SK-N-SH (cell line): ENCODE data around the gene ZNF580. TPM values are rescaled to one million over a fixed set of nuclear protein-coding genes. Genes with fewer than 3 reads are reported as not detected.

Experiments
- CTCF ChIA-PET: fragments of 300-600, 350-600 bp; formaldehyde crosslinking; extraction: SDS; loops from one replicate; lab custom pipeline; 2021; lab: Yijun Ruan, JAX
- POLR2A ChIA-PET: fragments of 350-600 bp; sonication (Branson Sonifier 250); formaldehyde crosslinking; extraction: SDS; loops from one replicate; lab custom pipeline; 2020; ENCODE audit warnings: antibody characterized with exemption, inconsistent platforms; lab: Yijun Ruan, JAX
- DNase-seq: peaks from one replicate; pipeline ENCODE4 v3.0.0; 2012
- H2AFZ ChIP-seq: fragments of 200-600 bp; sonication (generic); 2 replicates; pipeline ENCODE4 v1.8.1; 2016; ENCODE audit warnings: antibody characterized with exemption, mild to moderate bottlenecking, low read depth
- H3F3A ChIP-seq: fragments of 200-600 bp; sonication (generic); replicated peaks from 2 replicates; pipeline ENCODE3; 2016; ENCODE audit warnings: antibody characterized with exemption, mild to moderate bottlenecking; ENCODE audit not compliant: insufficient read depth
- H3K27ac ChIP-seq, 2 experiments: fragments of 200-500 bp in 1 of 2; fragments of 200-600 bp in 1 of 2; sonication (Bioruptor generic) in 1 of 2; sonication (generic), shearing (Covaris generic) in 1 of 2; 2 replicates each; pipeline versions ENCODE4 v1.5.1 to v1.6.1; 2014 to 2016; ENCODE audit warnings: low read depth in 2 of 2, inconsistent platforms in 1 of 2, low read length in 1 of 2, mild to moderate bottlenecking in 1 of 2, mixed read lengths in 1 of 2
- H3K27me3 ChIP-seq: fragments of 200-600 bp; sonication (generic), shearing (Covaris generic); 2 replicates; pipeline ENCODE4 v1.6.1; 2016; ENCODE audit warnings: mixed run types; ENCODE audit not compliant: insufficient read depth
- H3K36me3 ChIP-seq, 2 experiments: fragments of 200-500 bp in 1 of 2; fragments of 200-600 bp in 1 of 2; sonication (Bioruptor generic) in 1 of 2; sonication (generic) in 1 of 2; replicated peaks in 1 of 2; 2 replicates each; pipeline versions ENCODE3 to v1.5.1; 2014 to 2016; ENCODE audit warnings: low read length in 1 of 2, mild to moderate bottlenecking in 1 of 2; ENCODE audit not compliant: insufficient read depth in 2 of 2, control insufficient read depth in 1 of 2
- H3K4me1 ChIP-seq, 2 experiments: fragments of 200-500 bp in 1 of 2; fragments of 200-600 bp in 1 of 2; sonication (Bioruptor generic) in 1 of 2; sonication (generic), shearing (Covaris generic) in 1 of 2; 2 replicates each; pipeline versions ENCODE4 v1.5.1 to v1.6.1; 2014 to 2016; ENCODE audit warnings: low read depth in 1 of 2, low read length in 1 of 2, mixed run types in 1 of 2; ENCODE audit not compliant: insufficient read depth in 2 of 2, control insufficient read depth in 1 of 2
- H3K4me2 ChIP-seq: fragments of 200-600 bp; sonication (generic), shearing (Covaris generic); 2 replicates; pipeline ENCODE4 v1.6.1; 2017; ENCODE audit warnings: mixed run types
- H3K4me3 ChIP-seq, 2 experiments: fragments of 200-500 bp in 1 of 2; fragments of 200-600 bp in 1 of 2; sonication (Bioruptor generic) in 1 of 2; sonication (generic), shearing (Covaris generic) in 1 of 2; 2 replicates each; pipeline versions ENCODE4 v1.5.1 to v1.8.1; 2014 to 2016; ENCODE audit warnings: low read depth in 2 of 2, inconsistent platforms in 1 of 2, low read length in 1 of 2, mild to moderate bottlenecking in 1 of 2, mixed read lengths in 1 of 2, moderate library complexity in 1 of 2
- H3K79me2 ChIP-seq: fragments of 200-600 bp; sonication (generic); 2 replicates; pipeline ENCODE4 v1.8.1; 2017; ENCODE audit warnings: mild to moderate bottlenecking; ENCODE audit not compliant: insufficient read depth
- H3K9ac ChIP-seq: fragments of 200-600 bp; sonication (generic); 2 replicates; pipeline ENCODE4 v1.6.1; 2017; ENCODE audit warnings: mixed run types
- H3K9me2 ChIP-seq: fragments of 200-600 bp; sonication (generic); 2 replicates; pipeline ENCODE4 v1.6.1; 2017; ENCODE audit warnings: mixed run types
- H3K9me3 ChIP-seq: fragments of 200-600 bp; sonication (generic); 2 replicates; pipeline ENCODE4 v1.6.1; 2017; ENCODE audit warnings: mixed run types, mild to moderate bottlenecking, moderate library complexity
- H4K20me1 ChIP-seq: fragments of 200-600 bp; sonication (generic); 2 replicates; pipeline ENCODE4 v1.6.1; 2017; ENCODE audit warnings: mild to moderate bottlenecking, mixed run types; ENCODE audit not compliant: insufficient read depth
- CHD2 ChIP-seq: fragments of 150-350 bp; IDR thresholded peaks from 2 replicates; pipeline ENCODE4 v1.6.1; 2018; ENCODE audit warnings: low read length; ENCODE audit not compliant: partially characterized antibody
- CTCF ChIP-seq: fragments of 200-600 bp; sonication (generic); IDR thresholded peaks from 2 replicates; pipeline ENCODE4 v1.6.1; 2017; ENCODE audit warnings: antibody characterized with exemption, mild to moderate bottlenecking, moderate library complexity
- EZH2phosphoT487 ChIP-seq: fragments of 200-600 bp; sonication (generic); IDR thresholded peaks from 2 replicates; pipeline ENCODE4 v1.6.1; 2017; ENCODE audit warnings: low read depth, mixed run types, mild to moderate bottlenecking, antibody characterized with exemption, moderate library complexity, borderline replicate concordance
- IRF3 ChIP-seq: fragments of 150-350 bp; IDR thresholded peaks from 2 replicates; pipeline ENCODE4 v1.6.1; 2016; ENCODE audit warnings: mild to moderate bottlenecking, low read depth, low read length
- JUND ChIP-seq: IDR thresholded peaks from 2 replicates; pipeline ENCODE4 v1.4.0; 2012
- RAD21 ChIP-seq: IDR thresholded peaks from 2 replicates; pipeline ENCODE4 v1.6.1; 2012; ENCODE audit warnings: mild to moderate bottlenecking, low read length
- RCOR1 ChIP-seq: fragments of 150-350 bp; IDR thresholded peaks from 2 replicates; pipeline ENCODE4 v1.6.1; 2017; ENCODE audit warnings: antibody characterized with exemption, low read length
- RFX5 ChIP-seq: IDR thresholded peaks from 2 replicates; pipeline ENCODE4 v1.6.1; 2012; ENCODE audit warnings: mild to moderate bottlenecking, improper control_type of control experiment, low read length
- RXRA ChIP-seq: IDR thresholded peaks from 2 replicates; pipeline ENCODE4 v1.4.0; 2012; ENCODE audit warnings: low read depth, mild to moderate bottlenecking, borderline replicate concordance
- WGBS: methylation state at CpG from one replicate; pipeline ENCODE4 v1.1.6; 2017; ENCODE audit warnings: low lambda C conversion rate; 5-methylcytosine and 5-hydroxymethylcytosine counted together
- polyA plus RNA-seq, 3 experiments: library from polyadenylated mRNA; depleted of rRNA; stranded (reverse); fragments of >200 nt; gene quantifications; 2 replicates each; pipeline ENCODE4 v1.2.3, GENCODE V29; 2012
- TF ChIP-seq, protein P1 (sequence below): IDR thresholded peaks from 2 replicates; pipeline ENCODE4 v1.6.1; 2012; ENCODE audit warnings: mild to moderate bottlenecking, low read depth, low read length, moderate library complexity
- TF ChIP-seq, protein P2 (sequence below): IDR thresholded peaks from 2 replicates; pipeline ENCODE4; 2012

The ZNF580 gene
- polyA plus RNA-seq, 1 of the 3 experiments (the other 2 are of a cell fraction): 21.9 TPM

GRCh38 chr19:55685776-55686175, 45.0 kb downstream of the ZNF580 start:
- CTCF ChIA-PET: no interaction called here
- Histone ChIP-seq H3F3A (no peaks in the 10 kb centered on the region), H3K27me3 (no peaks in the 10 kb centered on the region), H3K79me2 (peaks cover 56% of the 10 kb centered on the region), H3K4me1 (no peaks in the 10 kb centered on the region), H3K4me2 (no peak overlapping the region), H3K9me3 (no peaks in the 10 kb centered on the region), H2AFZ (no peak overlapping the region), H3K27ac (no peak overlapping the region), H3K4me3 (no peak overlapping the region), H4K20me1 (peaks cover 69% of the 10 kb centered on the region), H3K36me3 (peaks cover 16 to 57% of the 10 kb centered on the region in 2 experiments)
- 96% methylated on average over 6 of the region's 6 CpGs for WGBS
- DNase-seq: no peak
- TF ChIP-seq RFX5 (no peak), CHD2 (no peak), EZH2phosphoT487 (no peak), IRF3 (no peak), RAD21 (no peak), JUND (no peak), CTCF (no peak), RXRA (no peak)
- TF ChIP-seq, protein P1, sequence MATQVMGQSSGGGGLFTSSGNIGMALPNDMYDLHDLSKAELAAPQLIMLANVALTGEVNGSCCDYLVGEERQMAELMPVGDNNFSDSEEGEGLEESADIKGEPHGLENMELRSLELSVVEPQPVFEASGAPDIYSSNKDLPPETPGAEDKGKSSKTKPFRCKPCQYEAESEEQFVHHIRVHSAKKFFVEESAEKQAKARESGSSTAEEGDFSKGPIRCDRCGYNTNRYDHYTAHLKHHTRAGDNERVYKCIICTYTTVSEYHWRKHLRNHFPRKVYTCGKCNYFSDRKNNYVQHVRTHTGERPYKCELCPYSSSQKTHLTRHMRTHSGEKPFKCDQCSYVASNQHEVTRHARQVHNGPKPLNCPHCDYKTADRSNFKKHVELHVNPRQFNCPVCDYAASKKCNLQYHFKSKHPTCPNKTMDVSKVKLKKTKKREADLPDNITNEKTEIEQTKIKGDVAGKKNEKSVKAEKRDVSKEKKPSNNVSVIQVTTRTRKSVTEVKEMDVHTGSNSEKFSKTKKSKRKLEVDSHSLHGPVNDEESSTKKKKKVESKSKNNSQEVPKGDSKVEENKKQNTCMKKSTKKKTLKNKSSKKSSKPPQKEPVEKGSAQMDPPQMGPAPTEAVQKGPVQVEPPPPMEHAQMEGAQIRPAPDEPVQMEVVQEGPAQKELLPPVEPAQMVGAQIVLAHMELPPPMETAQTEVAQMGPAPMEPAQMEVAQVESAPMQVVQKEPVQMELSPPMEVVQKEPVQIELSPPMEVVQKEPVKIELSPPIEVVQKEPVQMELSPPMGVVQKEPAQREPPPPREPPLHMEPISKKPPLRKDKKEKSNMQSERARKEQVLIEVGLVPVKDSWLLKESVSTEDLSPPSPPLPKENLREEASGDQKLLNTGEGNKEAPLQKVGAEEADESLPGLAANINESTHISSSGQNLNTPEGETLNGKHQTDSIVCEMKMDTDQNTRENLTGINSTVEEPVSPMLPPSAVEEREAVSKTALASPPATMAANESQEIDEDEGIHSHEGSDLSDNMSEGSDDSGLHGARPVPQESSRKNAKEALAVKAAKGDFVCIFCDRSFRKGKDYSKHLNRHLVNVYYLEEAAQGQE: no peak
- TF ChIP-seq, all 33 proteins: peak for 0
- Histone ChIP-seq H3K9me2 (no peaks in the 10 kb centered on the region), H3K9ac (no peak overlapping the region)
- POLR2A ChIA-PET: no interaction called here

DNA sequence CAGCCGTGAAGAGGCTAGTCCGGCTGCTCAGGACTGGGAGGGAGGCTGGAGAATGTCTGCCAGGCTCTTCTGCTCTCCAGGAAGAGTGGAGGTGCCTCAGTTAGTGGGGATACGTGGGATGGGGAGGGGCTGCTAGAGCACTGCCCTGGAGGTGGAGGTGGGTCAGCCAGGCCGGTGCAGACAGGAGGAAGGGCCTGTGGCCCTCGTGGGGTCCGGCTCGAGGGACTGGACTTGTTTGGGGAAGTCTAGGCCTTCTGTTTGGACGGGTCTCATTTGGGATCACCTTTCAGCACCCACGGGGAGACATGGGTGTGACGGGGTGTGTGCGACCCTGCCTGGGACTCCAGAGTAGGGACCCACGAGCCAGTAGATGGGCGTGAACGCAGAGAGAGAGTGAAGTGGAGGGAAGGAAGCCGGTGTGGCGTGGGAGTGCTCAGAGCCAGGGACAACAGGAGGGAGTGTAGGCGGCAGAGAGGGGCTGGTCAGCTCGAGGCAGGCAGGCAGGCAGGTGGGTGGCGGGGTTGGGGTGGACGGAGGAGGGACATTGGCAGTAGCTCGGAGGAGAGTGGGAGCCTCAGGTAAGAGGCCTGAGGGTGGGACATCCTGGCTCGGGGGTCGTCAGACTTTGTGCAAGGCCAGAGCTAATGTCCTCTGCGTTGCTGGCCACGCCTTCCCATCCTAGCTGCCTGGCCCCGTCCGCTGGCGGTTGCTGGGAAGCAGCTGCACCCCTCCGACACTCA, 45.7 kb downstream of the ZNF580 start:
- H3K4me2 ChIP-seq: no peak overlapping the region
- no peaks in the 10 kb centered on the region for H3K9me2 ChIP-seq
- no peak overlapping the region for H3K4me3 ChIP-seq
- CTCF ChIA-PET: interaction anchor here (1.1 kb wide), 1 partner anchor 17 kb away, joined by 3 read pairs; no protein-coding TSS in a partner anchor
- 94% methylated on average over 24 of the region's 29 CpGs for WGBS
- H3K27me3 ChIP-seq: no peaks in the 10 kb centered on the region
- DNase-seq: no peak
- no peaks in the 10 kb centered on the region for H3K4me1 ChIP-seq
- H4K20me1 ChIP-seq: peaks cover 62% of the 10 kb centered on the region
- TF ChIP-seq, protein P2, sequence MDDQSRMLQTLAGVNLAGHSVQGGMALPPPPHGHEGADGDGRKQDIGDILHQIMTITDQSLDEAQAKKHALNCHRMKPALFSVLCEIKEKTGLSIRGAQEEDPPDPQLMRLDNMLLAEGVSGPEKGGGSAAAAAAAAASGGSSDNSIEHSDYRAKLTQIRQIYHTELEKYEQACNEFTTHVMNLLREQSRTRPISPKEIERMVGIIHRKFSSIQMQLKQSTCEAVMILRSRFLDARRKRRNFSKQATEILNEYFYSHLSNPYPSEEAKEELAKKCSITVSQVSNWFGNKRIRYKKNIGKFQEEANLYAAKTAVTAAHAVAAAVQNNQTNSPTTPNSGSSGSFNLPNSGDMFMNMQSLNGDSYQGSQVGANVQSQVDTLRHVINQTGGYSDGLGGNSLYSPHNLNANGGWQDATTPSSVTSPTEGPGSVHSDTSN: no peak
- no peak for TF ChIP-seq RCOR1
- TF ChIP-seq, all 33 proteins: peak for 0
- peaks cover 49% of the 10 kb centered on the region for H3K79me2 ChIP-seq
- no peak overlapping the region for H3K27ac ChIP-seq
- H3K9ac ChIP-seq: no peak overlapping the region
- H2AFZ ChIP-seq: no peak overlapping the region
- POLR2A ChIA-PET: no interaction called here
- peaks cover 9 to 57% of the 10 kb centered on the region in 2 experiments for H3K36me3 ChIP-seq
- H3F3A ChIP-seq: no peaks in the 10 kb centered on the region
- H3K9me3 ChIP-seq: no peaks in the 10 kb centered on the region
